Esophagus muscularis mucosa (tissue), 4 donors: Measurements from ENCODE around the gene FETUB. TPM values are rescaled to one million over a fixed set of nuclear protein-coding genes. Genes with fewer than 3 reads are reported as not detected.

Experiments used
- DNase-seq: peaks from one replicate; pipeline ENCODE4 v3.0.0-alpha.2; 2017; ENCODE audit errors: extremely low spot score
- H3K27ac ChIP-seq, 4 donors: fragments of 200-600 bp; sonication (generic); replicated peaks in 1 of 4; 1 replicate in 3 of 4; 2 replicates in 1 of 4; pipeline ENCODE4 v1.5.1; 2016 to 2019; ENCODE audit warnings: mild to moderate bottlenecking in 1 of 4
- H3K27me3 ChIP-seq, 4 donors: fragments of 200-600 bp; sonication (generic); one replicate each; pipeline versions ENCODE4 v1.5.1 to v1.6.0; 2016 to 2019
- H3K36me3 ChIP-seq, 4 donors: fragments of 200-600 bp; sonication (generic); one replicate each; pipeline ENCODE4 v1.5.1; 2016 to 2019
- H3K4me1 ChIP-seq, 4 donors: fragments of 200-600 bp; sonication (generic); one replicate each; pipeline ENCODE4 v1.5.1; 2016 to 2019
- H3K4me3 ChIP-seq, 4 donors: fragments of 200-600 bp; sonication (generic); 1 replicate in 2 of 4; 2 replicates in 2 of 4; pipeline ENCODE4 v1.5.1; 2016 to 2019; ENCODE audit warnings: mild to moderate bottlenecking in 4 of 4, moderate library complexity in 1 of 4
- H3K9me3 ChIP-seq, 4 donors: fragments of 200-600 bp; sonication (generic); 1 replicate in 3 of 4; 2 replicates in 1 of 4; pipeline ENCODE4 v1.5.1; 2016 to 2019
- EP300 ChIP-seq: sonication (generic); formaldehyde crosslinking; IDR thresholded peaks from one replicate; pipeline ENCODE4 v1.6.1; 2017; ENCODE audit warnings: antibody characterized with exemption
- POLR2A ChIP-seq: fragments of 450-650 bp; IDR thresholded peaks from one replicate; pipeline ENCODE4 v1.6.1; 2017; ENCODE audit warnings: antibody characterized with exemption, moderate library complexity, mild to moderate bottlenecking, low read depth
- POLR2AphosphoS5 ChIP-seq, 2 donors: sonication (generic); formaldehyde crosslinking; IDR thresholded peaks; one replicate each; pipeline ENCODE4 v1.6.1; 2017; ENCODE audit warnings: antibody characterized with exemption in 2 of 2
- WGBS: methylation state at CpG from one replicate; pipeline ENCODE4 v1.1.5; 2018; 5-methylcytosine and 5-hydroxymethylcytosine counted together
- intact Hi-C: fragments of 100-400 bp; cut with DNase I; formaldehyde crosslinking; loops from one replicate; pipeline ENCODE4 v1.15.1; 2023
- total RNA-seq, 4 donors: library from RNA; depleted of rRNA; stranded (reverse); fragments of >200 nt; gene quantifications; one replicate each; pipeline versions ENCODE4 v1.1.0 to v1.2.1, GENCODE V29; 2016
- TF ChIP-seq, protein P1 (sequence below), 3 experiments: fragments of 200-600 bp in 2 of 3; fragments of 450-650 bp in 1 of 3; sonication (generic) in 2 of 3; IDR thresholded peaks; one replicate each; pipeline ENCODE4 v1.5.1; 2017 to 2019; ENCODE audit warnings: antibody characterized with exemption in 3 of 3, mild to moderate bottlenecking in 2 of 3, moderate library complexity in 1 of 3

FETUB gene
- total RNA-seq, 4 donors from 2014 or later: not detected

DNA sequence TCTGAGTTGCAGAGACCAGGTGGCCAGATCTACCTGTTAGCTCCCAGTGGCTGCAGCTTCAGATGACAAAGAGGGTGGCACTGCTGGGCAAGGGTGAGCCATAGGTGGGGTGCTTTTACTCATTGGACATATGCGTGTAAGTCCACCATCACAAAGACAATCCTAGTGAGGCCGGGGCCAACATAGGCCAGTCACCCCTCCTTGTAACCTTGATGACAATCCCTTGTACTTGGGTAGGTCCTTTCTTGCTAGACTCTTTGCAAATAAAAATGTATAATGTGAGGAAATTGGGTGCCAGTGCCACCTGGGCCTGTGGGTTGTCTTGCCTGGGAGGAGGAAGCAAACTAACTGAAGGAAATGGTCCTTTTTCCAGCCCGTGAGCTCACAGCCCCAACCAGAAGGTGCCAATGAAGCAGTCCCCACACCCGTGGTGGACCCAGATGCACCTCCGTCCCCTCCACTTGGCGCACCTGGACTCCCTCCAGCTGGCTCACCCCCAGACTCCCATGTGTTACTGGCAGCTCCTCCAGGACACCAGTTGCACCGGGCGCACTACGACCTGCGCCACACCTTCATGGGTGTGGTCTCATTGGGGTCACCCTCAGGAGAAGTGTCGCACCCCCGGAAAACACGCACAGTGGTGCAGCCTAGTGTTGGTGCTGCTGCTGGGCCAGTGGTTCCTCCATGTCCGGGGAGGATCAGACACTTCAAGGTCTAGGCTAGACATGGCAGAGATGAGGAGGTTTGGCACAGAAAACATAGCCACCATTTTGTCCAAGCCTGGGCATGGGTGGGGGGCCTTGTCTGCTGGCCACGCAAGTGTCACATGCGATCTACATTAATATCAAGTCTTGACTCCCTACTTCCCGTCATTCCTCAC is 19.7 kb upstream of the FETUB start:
- H3K4me1 ChIP-seq: peaks cover 0 to 11% (median 10%) of the 10 kb centered on the region in 4 donors
- no peaks in the 10 kb centered on the region for H3K9me3 ChIP-seq
- DNase-seq: no peak
- 77% methylated on average over 8 of the region's 17 CpGs for WGBS
- no peaks in the 10 kb centered on the region for H3K36me3 ChIP-seq
- H3K4me3 ChIP-seq: no peak overlapping the region
- intact Hi-C loops: no loop called here
- H3K27me3 ChIP-seq: peaks cover 0 to 37% (median 0%) of the 10 kb centered on the region in 4 donors
- TF ChIP-seq POLR2AphosphoS5 (IDR thresholded peaks at IDR 0.05) (no peak), POLR2A (no peak), EP300 (no peak)
- H3K27ac ChIP-seq: no peak overlapping the region

DNA sequence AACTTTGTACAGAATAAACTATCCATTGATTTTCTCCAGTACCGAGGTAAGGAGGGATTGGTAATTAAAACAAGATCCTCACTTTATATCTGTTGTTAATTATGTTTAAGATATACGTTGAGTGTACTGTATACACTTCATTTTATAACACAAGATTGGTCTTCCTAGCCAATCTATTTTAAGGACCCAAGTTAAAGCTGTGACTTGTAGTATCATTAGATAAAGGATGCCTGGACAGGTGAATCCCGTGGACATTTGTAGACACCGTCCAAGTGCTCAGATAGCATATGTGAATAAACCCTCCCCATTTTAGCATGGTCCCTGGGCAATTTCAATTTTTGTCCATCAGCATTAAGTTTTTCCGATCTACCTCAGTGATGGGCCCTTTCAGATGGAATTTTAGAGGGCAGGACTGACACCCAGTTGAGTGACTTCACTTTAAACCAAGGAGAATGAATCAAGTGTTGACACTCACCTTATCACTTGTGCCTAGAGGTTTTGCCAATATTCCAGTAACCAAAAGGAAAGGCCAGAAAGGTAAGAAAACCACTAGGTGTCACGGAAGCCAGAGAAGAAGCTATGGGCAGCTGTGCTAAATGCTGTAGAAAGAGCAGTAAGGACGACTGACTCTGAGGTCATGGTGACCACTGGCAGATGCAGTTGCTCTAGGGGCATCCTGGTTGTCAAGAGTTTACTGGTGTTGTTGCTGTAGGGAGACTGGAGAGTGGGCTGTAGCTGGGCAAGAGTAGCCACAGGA is 18.1 kb upstream of the FETUB start:
- WGBS: 85% methylated on average over 7 of the region's 7 CpGs
- Histone ChIP-seq H3K4me3 (no peak overlapping the region), H3K27me3 (peaks cover 0 to 39% (median 0%) of the 10 kb centered on the region in 4 donors), H3K9me3 (no peaks in the 10 kb centered on the region), H3K4me1 (peaks cover 0 to 5% (median 5%) of the 10 kb centered on the region in 4 donors), H3K27ac (no peak overlapping the region), H3K36me3 (no peaks in the 10 kb centered on the region)
- no peak for DNase-seq
- intact Hi-C loops: no loop called here
- TF ChIP-seq POLR2AphosphoS5 (IDR thresholded peaks at IDR 0.05): no peak
- TF ChIP-seq, protein P1, sequence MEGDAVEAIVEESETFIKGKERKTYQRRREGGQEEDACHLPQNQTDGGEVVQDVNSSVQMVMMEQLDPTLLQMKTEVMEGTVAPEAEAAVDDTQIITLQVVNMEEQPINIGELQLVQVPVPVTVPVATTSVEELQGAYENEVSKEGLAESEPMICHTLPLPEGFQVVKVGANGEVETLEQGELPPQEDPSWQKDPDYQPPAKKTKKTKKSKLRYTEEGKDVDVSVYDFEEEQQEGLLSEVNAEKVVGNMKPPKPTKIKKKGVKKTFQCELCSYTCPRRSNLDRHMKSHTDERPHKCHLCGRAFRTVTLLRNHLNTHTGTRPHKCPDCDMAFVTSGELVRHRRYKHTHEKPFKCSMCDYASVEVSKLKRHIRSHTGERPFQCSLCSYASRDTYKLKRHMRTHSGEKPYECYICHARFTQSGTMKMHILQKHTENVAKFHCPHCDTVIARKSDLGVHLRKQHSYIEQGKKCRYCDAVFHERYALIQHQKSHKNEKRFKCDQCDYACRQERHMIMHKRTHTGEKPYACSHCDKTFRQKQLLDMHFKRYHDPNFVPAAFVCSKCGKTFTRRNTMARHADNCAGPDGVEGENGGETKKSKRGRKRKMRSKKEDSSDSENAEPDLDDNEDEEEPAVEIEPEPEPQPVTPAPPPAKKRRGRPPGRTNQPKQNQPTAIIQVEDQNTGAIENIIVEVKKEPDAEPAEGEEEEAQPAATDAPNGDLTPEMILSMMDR (IDR thresholded peaks at IDR 0.05): no peak
- TF ChIP-seq EP300: no peak
- TF ChIP-seq POLR2A: no peak

DNA sequence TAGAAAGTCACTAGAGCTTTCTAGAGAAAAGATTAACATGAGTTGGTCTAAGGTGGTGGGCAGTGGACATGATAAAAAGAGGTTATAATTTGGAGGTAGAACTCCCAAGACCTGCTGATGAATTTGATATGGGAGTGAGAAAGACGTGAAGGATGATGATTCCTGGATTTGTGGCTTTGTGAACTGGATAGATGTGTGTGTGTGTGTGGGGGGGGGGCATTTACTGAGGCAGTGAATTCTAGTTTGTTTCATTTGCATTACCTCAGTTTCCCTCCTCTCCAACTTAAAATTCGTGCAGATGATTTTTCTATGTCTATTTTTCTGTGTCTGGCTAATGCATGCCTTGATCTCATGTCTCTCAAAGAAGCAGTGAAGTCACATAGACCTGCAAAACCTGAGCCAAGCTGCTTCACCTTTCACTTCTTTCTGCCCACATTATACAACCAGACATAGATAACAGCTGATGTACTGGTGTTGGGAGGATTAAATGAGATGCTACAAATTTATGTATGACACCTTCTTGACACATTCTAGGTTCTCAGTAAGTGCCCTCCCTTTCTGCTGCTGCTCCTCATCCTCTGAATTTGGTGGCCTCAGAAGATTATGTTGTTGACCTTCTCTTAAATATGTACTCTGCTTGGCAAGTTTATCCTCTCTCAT is 17.4 kb upstream of the FETUB start:
- Histone ChIP-seq H3K27me3 (peaks cover 0 to 31% (median 0%) of the 10 kb centered on the region in 4 donors), H3K4me1 (no peaks in the 10 kb centered on the region), H3K4me3 (no peak overlapping the region), H3K9me3 (no peaks in the 10 kb centered on the region), H3K36me3 (no peaks in the 10 kb centered on the region), H3K27ac (no peak overlapping the region)
- DNase-seq: no peak
- intact Hi-C loops: no loop called here
- 38% methylated on average over 2 of the region's 2 CpGs for WGBS
- TF ChIP-seq, protein P1 (IDR thresholded peaks at IDR 0.05): no peak
- TF ChIP-seq POLR2AphosphoS5 (IDR thresholded peaks at IDR 0.05) (no peak), EP300 (no peak), POLR2A (no peak)

DNA sequence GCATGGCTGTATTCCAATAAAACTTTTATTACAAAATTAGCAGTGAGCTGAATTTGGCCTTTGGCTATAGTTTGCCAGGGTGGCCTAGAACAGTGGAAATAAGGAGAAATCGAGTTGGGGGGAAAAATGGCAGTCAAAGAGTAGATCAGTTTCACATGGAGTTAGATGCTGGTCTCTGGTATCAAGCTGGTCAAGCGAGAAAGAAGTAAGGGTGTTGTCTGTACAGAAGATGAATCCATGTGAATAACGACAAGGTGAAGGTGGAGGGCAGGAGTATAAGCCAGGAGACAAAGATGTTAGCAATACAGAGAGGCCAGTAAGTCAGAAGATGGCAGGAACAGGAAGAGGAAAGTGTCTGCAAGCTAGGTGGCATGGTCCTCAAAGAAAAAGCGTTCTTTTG is 15.6 kb upstream of the FETUB start:
- Histone ChIP-seq H3K4me1 (no peaks in the 10 kb centered on the region), H3K36me3 (no peaks in the 10 kb centered on the region)
- 78% methylated on average over 4 of the region's 4 CpGs for WGBS

More for the DNA sequence above, 15.6 kb upstream of the FETUB start:
- no peak for TF ChIP-seq POLR2A
- TF ChIP-seq, protein P1 (IDR thresholded peaks at IDR 0.05): no peak
- no peak for TF ChIP-seq EP300
- no peak for TF ChIP-seq POLR2AphosphoS5 (IDR thresholded peaks at IDR 0.05)
- DNase-seq: no peak
- Histone ChIP-seq H3K27me3 (peaks cover 0 to 18% (median 0%) of the 10 kb centered on the region in 4 donors), H3K9me3 (no peaks in the 10 kb centered on the region), H3K4me3 (no peak overlapping the region), H3K27ac (no peak overlapping the region)
- intact Hi-C loops: no loop called here
